ENCODE measurements around the gene SORBS1. TPM values are rescaled to one million over a fixed set of nuclear protein-coding genes. Genes with fewer than 3 reads are reported as not detected.

The SORBS1 gene
- total RNA-seq, 1 experiment from 2014 or later = 39.9 TPM

GRCh38 chr10:95437669-95438068, 123.5 kb downstream of the SORBS1 start:
- no peak overlapping the region for H3K4me3 Mint-ChIP-seq
- H3K9me3 Mint-ChIP-seq = no peaks in the 10 kb centered on the region
- no peak overlapping the region for H3K27ac Mint-ChIP-seq
- H3K4me1 Mint-ChIP-seq = no peaks in the 10 kb centered on the region
- CTCF ChIA-PET = interaction anchor here (0.8 to 2.9 kb wide), 7 partner anchors 8 to 427 kb away, joined by 3 to 12 read pairs (median 4); no protein-coding TSS in a partner anchor
- peaks cover 8% of the 10 kb centered on the region for H3K36me3 Mint-ChIP-seq
- H3K27me3 Mint-ChIP-seq (ENCODE audit: low read depth) = no peaks in the 10 kb centered on the region
- no peak for TF ChIP-seq TP53 (CRISPR knock-in tag; IDR thresholded peaks at IDR 0.05)
- POLR2A ChIA-PET = no interaction called here
- no peak for DNase-seq (ENCODE audit: low spot score)
- ATAC-seq = no peak

DNA sequence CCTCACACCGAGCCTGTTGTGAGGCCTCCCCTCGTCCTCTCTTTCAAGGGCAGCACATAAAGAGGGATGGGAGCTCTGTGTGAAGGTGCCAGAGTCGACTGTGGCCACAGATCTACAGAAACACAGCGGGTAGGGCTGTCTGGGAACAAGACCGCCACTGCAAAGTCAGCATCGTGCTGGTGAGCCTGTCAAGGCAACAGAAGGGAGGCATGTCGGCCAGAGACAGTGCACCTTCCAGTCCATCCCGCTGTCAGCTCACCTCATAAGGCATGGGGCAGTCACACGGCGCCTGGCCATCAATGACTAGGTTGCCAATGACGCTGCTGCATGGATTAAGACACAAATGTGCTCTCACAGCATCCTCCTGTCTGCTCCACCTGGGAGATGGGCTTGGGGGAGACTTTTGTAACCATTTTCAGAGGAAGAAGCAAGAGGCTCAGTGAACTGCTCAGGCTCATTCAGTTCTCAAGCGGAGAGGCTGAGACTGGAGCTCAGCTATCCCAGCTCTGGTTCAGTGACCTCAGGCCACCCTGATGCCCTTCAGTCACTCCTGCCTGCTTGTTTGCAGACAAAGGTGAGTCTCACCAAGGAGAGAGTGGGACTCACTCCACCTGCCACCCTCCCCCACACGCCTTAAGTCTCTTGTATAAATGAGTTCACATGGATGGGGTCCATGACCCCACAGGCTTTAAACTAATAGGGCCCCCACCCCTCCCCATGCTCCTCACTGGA, 125.5 kb downstream of the SORBS1 start:
- peaks cover 2% of the 10 kb centered on the region; the same call in 1 of the 2 replicates for H3K4me1 Mint-ChIP-seq
- H3K9me3 Mint-ChIP-seq = no peaks in the 10 kb centered on the region
- no peak for ATAC-seq
- peak overlapping the region; percentile 22 for H3K27ac Mint-ChIP-seq
- H3K4me3 Mint-ChIP-seq = no peak overlapping the region
- ChIA-PET POLR2A (interaction anchor here (0.7 kb wide), 1 partner anchor 141 kb away, joined by 3 read pairs; no protein-coding TSS in a partner anchor), CTCF (interaction anchor here (2.9 to 8.2 kb wide), 2 partner anchors 10 to 166 kb away, joined by 11 to 166 read pairs; no protein-coding TSS in a partner anchor)
- TF ChIP-seq, protein P1, sequence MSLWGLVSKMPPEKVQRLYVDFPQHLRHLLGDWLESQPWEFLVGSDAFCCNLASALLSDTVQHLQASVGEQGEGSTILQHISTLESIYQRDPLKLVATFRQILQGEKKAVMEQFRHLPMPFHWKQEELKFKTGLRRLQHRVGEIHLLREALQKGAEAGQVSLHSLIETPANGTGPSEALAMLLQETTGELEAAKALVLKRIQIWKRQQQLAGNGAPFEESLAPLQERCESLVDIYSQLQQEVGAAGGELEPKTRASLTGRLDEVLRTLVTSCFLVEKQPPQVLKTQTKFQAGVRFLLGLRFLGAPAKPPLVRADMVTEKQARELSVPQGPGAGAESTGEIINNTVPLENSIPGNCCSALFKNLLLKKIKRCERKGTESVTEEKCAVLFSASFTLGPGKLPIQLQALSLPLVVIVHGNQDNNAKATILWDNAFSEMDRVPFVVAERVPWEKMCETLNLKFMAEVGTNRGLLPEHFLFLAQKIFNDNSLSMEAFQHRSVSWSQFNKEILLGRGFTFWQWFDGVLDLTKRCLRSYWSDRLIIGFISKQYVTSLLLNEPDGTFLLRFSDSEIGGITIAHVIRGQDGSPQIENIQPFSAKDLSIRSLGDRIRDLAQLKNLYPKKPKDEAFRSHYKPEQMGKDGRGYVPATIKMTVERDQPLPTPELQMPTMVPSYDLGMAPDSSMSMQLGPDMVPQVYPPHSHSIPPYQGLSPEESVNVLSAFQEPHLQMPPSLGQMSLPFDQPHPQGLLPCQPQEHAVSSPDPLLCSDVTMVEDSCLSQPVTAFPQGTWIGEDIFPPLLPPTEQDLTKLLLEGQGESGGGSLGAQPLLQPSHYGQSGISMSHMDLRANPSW (CRISPR knock-in tag; conservative IDR thresholded peaks at IDR 0.05; ENCODE audit: low read depth) = no peak
- TF ChIP-seq ZBTB21 (CRISPR knock-in tag; IDR thresholded peaks at IDR 0.05; ENCODE audit: borderline replicate concordance) (no peak), ZNF423 (CRISPR knock-in tag; IDR thresholded peaks at IDR 0.05) (no peak), USF1 (CRISPR knock-in tag; IDR thresholded peaks at IDR 0.05) (no peak), IRF1 (CRISPR knock-in tag; IDR thresholded peaks at IDR 0.05) (no peak), NR2C2 (CRISPR knock-in tag; IDR thresholded peaks at IDR 0.05) (no peak), GRHL2 (CRISPR knock-in tag; IDR thresholded peaks at IDR 0.05; ENCODE audit: insufficient replicate concordance, severe bottlenecking) (no peak), NR3C1 (CRISPR knock-in tag; conservative IDR thresholded peaks at IDR 0.05; ENCODE audit: low read depth) (no peak), JAZF1 (CRISPR knock-in tag; IDR thresholded peaks at IDR 0.05) (no peak), ELF4 (CRISPR knock-in tag; IDR thresholded peaks at IDR 0.05; ENCODE audit: low read depth) (no peak)
- TF ChIP-seq, protein P2, sequence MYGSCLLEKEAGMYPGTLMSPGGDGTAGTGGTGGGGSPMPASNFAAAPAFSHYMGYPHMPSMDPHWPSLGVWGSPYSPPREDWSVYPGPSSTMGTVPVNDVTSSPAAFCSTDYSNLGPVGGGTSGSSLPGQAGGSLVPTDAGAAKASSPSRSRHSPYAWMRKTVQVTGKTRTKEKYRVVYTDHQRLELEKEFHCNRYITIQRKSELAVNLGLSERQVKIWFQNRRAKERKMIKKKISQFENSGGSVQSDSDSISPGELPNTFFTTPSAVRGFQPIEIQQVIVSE (CRISPR knock-in tag; IDR thresholded peaks at IDR 0.05; ENCODE audit: borderline replicate concordance) = no peak
- TF ChIP-seq, protein P3, sequence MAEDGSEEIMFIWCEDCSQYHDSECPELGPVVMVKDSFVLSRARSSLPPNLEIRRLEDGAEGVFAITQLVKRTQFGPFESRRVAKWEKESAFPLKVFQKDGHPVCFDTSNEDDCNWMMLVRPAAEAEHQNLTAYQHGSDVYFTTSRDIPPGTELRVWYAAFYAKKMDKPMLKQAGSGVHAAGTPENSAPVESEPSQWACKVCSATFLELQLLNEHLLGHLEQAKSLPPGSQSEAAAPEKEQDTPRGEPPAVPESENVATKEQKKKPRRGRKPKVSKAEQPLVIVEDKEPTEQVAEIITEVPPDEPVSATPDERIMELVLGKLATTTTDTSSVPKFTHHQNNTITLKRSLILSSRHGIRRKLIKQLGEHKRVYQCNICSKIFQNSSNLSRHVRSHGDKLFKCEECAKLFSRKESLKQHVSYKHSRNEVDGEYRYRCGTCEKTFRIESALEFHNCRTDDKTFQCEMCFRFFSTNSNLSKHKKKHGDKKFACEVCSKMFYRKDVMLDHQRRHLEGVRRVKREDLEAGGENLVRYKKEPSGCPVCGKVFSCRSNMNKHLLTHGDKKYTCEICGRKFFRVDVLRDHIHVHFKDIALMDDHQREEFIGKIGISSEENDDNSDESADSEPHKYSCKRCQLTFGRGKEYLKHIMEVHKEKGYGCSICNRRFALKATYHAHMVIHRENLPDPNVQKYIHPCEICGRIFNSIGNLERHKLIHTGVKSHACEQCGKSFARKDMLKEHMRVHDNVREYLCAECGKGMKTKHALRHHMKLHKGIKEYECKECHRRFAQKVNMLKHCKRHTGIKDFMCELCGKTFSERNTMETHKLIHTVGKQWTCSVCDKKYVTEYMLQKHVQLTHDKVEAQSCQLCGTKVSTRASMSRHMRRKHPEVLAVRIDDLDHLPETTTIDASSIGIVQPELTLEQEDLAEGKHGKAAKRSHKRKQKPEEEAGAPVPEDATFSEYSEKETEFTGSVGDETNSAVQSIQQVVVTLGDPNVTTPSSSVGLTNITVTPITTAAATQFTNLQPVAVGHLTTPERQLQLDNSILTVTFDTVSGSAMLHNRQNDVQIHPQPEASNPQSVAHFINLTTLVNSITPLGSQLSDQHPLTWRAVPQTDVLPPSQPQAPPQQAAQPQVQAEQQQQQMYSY (CRISPR knock-in tag; IDR thresholded peaks at IDR 0.05) = no peak
- H3K27me3 Mint-ChIP-seq (ENCODE audit: low read depth) = no peaks in the 10 kb centered on the region
- peaks cover 8% of the 10 kb centered on the region for H3K36me3 Mint-ChIP-seq
- no peak for DNase-seq (ENCODE audit: low spot score)

All from WTC11 (cell line).